IMR-90 (cell line): ENCODE measurements around the gene SAMD4B. TPM values are rescaled to one million over a fixed set of nuclear protein-coding genes. Genes with fewer than 3 reads are reported as not detected.

ENCODE experiments used
- ATAC-seq: fragments of 200-7000 bp; cut with Tn5 transposase; 2 replicates; pipeline ENCODE4 v1.9.1; 2020; ENCODE audit warnings: low read depth, mild to moderate bottlenecking, moderate library complexity
- BruUV-seq: library from RNA; stranded (reverse); fragments of 400-500 nt; replicated peaks from 2 replicates; lab custom pipeline; 2021; lab: Mats Ljungman, UMichigan
- CTCF ChIA-PET: fragments of 300-600 bp; formaldehyde crosslinking; extraction: SDS; loops from one replicate; lab custom pipeline; 2021; ENCODE audit warnings: antibody characterized with exemption; lab: Yijun Ruan, JAX
- POLR2A ChIA-PET: fragments of 300-600 bp; sonication (Branson Sonifier 250); formaldehyde crosslinking; loops from one replicate; lab custom pipeline; 2022; ENCODE audit warnings: antibody characterized with exemption; ENCODE audit not compliant: unreplicated experiment; lab: Charles Lee
- DNase-seq: peaks from one replicate; pipeline ENCODE4 v3.0.0; 2013
- H2AFZ ChIP-seq: replicated peaks from 2 replicates; pipeline ENCODE3; 2013; ENCODE audit warnings: low read length, mild to moderate bottlenecking; ENCODE audit not compliant: poor library complexity
- H2AK5ac ChIP-seq: 2 replicates; pipeline ENCODE4 v1.6.1; 2013; ENCODE audit warnings: low read depth, low read length, inconsistent platforms
- H2AK9ac ChIP-seq: replicated peaks from 2 replicates; pipeline ENCODE3; 2013; ENCODE audit warnings: mild to moderate bottlenecking, low read depth, low read length, moderate library complexity; ENCODE audit not compliant: poor library complexity
- H2BK120ac ChIP-seq: 2 replicates; pipeline ENCODE4 v1.6.1; 2013; ENCODE audit warnings: low read depth, low read length, inconsistent platforms
- H2BK15ac ChIP-seq: 3 replicates; pipeline ENCODE4 v1.6.1; 2013; ENCODE audit warnings: low read depth, low read length, inconsistent platforms
- H2BK20ac ChIP-seq: 2 replicates; pipeline ENCODE4 v1.6.1; 2013; ENCODE audit warnings: low read depth, mild to moderate bottlenecking, inconsistent platforms, low read length, moderate library complexity
- H2BK5ac ChIP-seq: 2 replicates; pipeline ENCODE4 v1.6.1; 2013; ENCODE audit warnings: mild to moderate bottlenecking, low read depth, low read length, inconsistent platforms; ENCODE audit not compliant: poor library complexity, severe bottlenecking
- H3K14ac ChIP-seq: replicated peaks from 2 replicates; pipeline ENCODE4 v1.6.1; 2013; ENCODE audit warnings: low read depth, low read length, inconsistent platforms
- H3K18ac ChIP-seq: 2 replicates; pipeline ENCODE4 v1.6.1; 2013; ENCODE audit warnings: low read depth, low read length, control low read depth
- H3K23ac ChIP-seq: 2 replicates; pipeline ENCODE4 v1.6.1; 2013; ENCODE audit warnings: low read depth, low read length, inconsistent platforms
- H3K27ac ChIP-seq: 2 replicates; pipeline ENCODE4 v1.5.1; 2013; ENCODE audit warnings: mild to moderate bottlenecking, control low read depth, low read length; ENCODE audit not compliant: insufficient read depth
- H3K27me3 ChIP-seq: 2 replicates; pipeline ENCODE4 v1.6.1; 2013; ENCODE audit warnings: low read length; ENCODE audit not compliant: control insufficient read depth, insufficient read depth
- H3K36me3 ChIP-seq: 2 replicates; pipeline ENCODE4 v1.6.1; 2013; ENCODE audit warnings: low read length, mixed read lengths; ENCODE audit not compliant: control insufficient read depth, insufficient read depth
- H3K4ac ChIP-seq: 2 replicates; pipeline ENCODE4 v1.6.1; 2013; ENCODE audit warnings: low read depth, low read length, inconsistent platforms
- H3K4me1 ChIP-seq: 2 replicates; pipeline ENCODE4 v1.6.1; 2013; ENCODE audit warnings: low read length, mixed read lengths; ENCODE audit not compliant: control insufficient read depth, insufficient read depth
- H3K4me2 ChIP-seq: 2 replicates; pipeline ENCODE4 v1.6.1; 2013; ENCODE audit warnings: low read depth, mild to moderate bottlenecking, control low read depth, low read length, moderate library complexity
- H3K4me3 ChIP-seq: 2 replicates; pipeline ENCODE4 v1.5.1; 2013; ENCODE audit warnings: low read depth, mild to moderate bottlenecking, control low read depth, low read length, moderate library complexity; ENCODE audit not compliant: insufficient read depth
- H3K56ac ChIP-seq: 2 replicates; pipeline ENCODE4 v1.6.1; 2013; ENCODE audit warnings: low read length, inconsistent platforms; ENCODE audit not compliant: insufficient read depth; ENCODE audit errors: extremely low read depth
- H3K79me1 ChIP-seq, 2 experiments: 2 replicates each; pipeline ENCODE4 v1.6.1; 2013; ENCODE audit warnings: low read length in 2 of 2, inconsistent platforms in 1 of 2, low read depth in 1 of 2
- H3K9ac ChIP-seq: 2 replicates; pipeline ENCODE4 v1.6.1; 2013; ENCODE audit warnings: low read depth, low read length, control low read depth
- H3K9me1 ChIP-seq: 2 replicates; pipeline ENCODE4 v1.6.1; 2013; ENCODE audit warnings: low read length, inconsistent platforms; ENCODE audit not compliant: insufficient read depth
- H3K9me3 ChIP-seq: 2 replicates; pipeline ENCODE4 v1.6.1; 2013; ENCODE audit warnings: low read length; ENCODE audit not compliant: control insufficient read depth, insufficient read depth
- H4K20me1 ChIP-seq: 2 replicates; pipeline ENCODE4 v1.6.1; 2013; ENCODE audit warnings: low read length, inconsistent platforms; ENCODE audit not compliant: insufficient read depth
- H4K5ac ChIP-seq: 2 replicates; pipeline ENCODE4 v1.6.1; 2013; ENCODE audit warnings: mild to moderate bottlenecking, low read depth, low read length, control low read depth
- H4K8ac ChIP-seq, 2 experiments: 2 replicates each; pipeline ENCODE4 v1.6.1; 2013; ENCODE audit warnings: low read depth in 2 of 2, low read length in 2 of 2, control low read depth in 1 of 2, inconsistent platforms in 1 of 2
- H4K91ac ChIP-seq: 2 replicates; pipeline ENCODE4 v1.6.1; 2013; ENCODE audit warnings: low read depth, low read length, inconsistent platforms; ENCODE audit not compliant: insufficient read depth
- MAZ ChIP-seq: IDR thresholded peaks from 2 replicates; pipeline ENCODE4 v1.6.1; 2012; ENCODE audit warnings: low read depth, mild to moderate bottlenecking, low read length, improper control_type of control experiment, moderate library complexity, borderline replicate concordance
- POLR2A ChIP-seq: IDR thresholded peaks from 2 replicates; pipeline ENCODE4 v1.6.1; 2012; ENCODE audit warnings: mild to moderate bottlenecking, low read depth, low read length
- RAD21 ChIP-seq: IDR thresholded peaks from 2 replicates; pipeline ENCODE4 v1.6.1; 2012; ENCODE audit warnings: low read length, improper control_type of control experiment
- RFX5 ChIP-seq: IDR thresholded peaks from 2 replicates; pipeline ENCODE4 v1.8.0; 2012; ENCODE audit warnings: low read depth, mild to moderate bottlenecking, low read length, moderate library complexity
- WGBS, 2 experiments: methylation state at CpG; one replicate each; pipeline versions ENCODE4 v1.1.5 to v1.1.7; 2013; ENCODE audit warnings: missing lambda C conversion rate in 2 of 2; ENCODE audit not compliant: insufficient read length in 1 of 2; ENCODE audit errors: extremely low coverage in 2 of 2; 5-methylcytosine and 5-hydroxymethylcytosine counted together
- dilution Hi-C: fragments of 300-500 bp; cut with HindIII; formaldehyde crosslinking; loops from one replicate; pipeline ENCODE4 v1.14.3; 2018; ENCODE audit warnings: low sequenced_read_pairs; ENCODE audit not compliant: unreplicated experiment
- in situ Hi-C: fragments of 300-500 bp; cut with MboI; formaldehyde crosslinking; loops from 3 replicates; pipeline ENCODE4 v1.14.3; 2019; ENCODE audit warnings: low sequenced_read_pairs, inconsistent platforms, mixed read lengths
- intact Hi-C: fragments of 100-400 bp; cut with micrococcal nuclease; formaldehyde crosslinking; loops from 2 replicates; pipeline ENCODE4 v1.10.0; 2022
- polyA plus RNA-seq, 3 experiments: library from polyadenylated mRNA; depleted of rRNA; stranded (reverse); fragments of >200 nt; gene quantifications; 2 replicates each; pipeline ENCODE4 v1.2.3, GENCODE V29; 2012; ENCODE audit warnings: low replicate concordance in 1 of 3
- total RNA-seq: library from RNA; depleted of rRNA; stranded (reverse); fragments of >200 nt; gene quantifications from 2 replicates; pipeline ENCODE4 v1.2.3, GENCODE V29; 2012
- TF ChIP-seq, protein P1 (sequence below): conservative IDR thresholded peaks from 2 replicates; pipeline ENCODE4 v1.5.1; 2012; ENCODE audit warnings: mild to moderate bottlenecking, low read depth, low read length, improper control_type of control experiment

SAMD4B gene
- total and polyA plus RNA-seq, 2 of the 4 experiments (the other 2 are of a cell fraction): 18.3 to 97.2 TPM

DNA sequence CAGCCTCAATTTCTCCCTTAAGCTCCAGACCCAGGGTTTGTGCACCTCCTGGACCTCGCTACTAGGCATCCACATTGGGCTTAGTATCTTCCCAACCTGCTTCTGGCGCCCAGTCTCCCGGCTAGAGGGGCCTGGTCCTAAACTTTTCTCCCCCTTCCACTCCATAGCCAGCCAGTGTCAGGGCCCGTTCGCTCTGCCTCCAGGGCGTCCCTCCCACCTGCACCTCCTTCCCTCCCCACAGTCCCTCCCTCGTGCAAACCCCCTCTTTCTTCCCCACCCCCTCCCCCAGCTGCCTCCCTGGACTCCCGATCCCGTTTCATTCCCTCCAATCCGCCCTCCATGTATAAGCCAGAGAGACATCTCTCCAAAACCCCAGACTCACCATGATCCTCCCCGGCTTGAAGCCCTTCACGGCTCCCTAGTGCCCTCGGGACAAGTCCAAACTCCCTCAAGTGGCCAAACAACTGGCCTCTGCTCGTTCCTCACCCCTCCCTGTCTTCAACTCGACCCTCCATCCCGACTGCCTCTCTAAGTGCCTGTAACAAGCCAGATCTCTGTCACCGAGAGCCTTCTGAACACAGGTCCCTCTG is 997 bp upstream of the SAMD4B start:
- H3K9me1 ChIP-seq: peaks cover 12% of the 10 kb centered on the region
- peak overlapping the region; percentile 95 for H2AK5ac ChIP-seq
- peak overlapping the region; percentile 58 for H3K4me2 ChIP-seq
- H2BK20ac ChIP-seq: no peak overlapping the region
- H3K27me3 ChIP-seq: no peaks in the 10 kb centered on the region
- no peak for DNase-seq
- peak overlapping the region; percentile 88 for H3K56ac ChIP-seq
- peak overlapping the region; percentile 49 for H4K5ac ChIP-seq
- H3K36me3 ChIP-seq: 0 out of 2 replicates have a peak, but pooled peaks cover 1% of the 10 kb centered on the region
- H3K9ac ChIP-seq: peak overlapping the region; percentile 94
- H4K91ac ChIP-seq: peak overlapping the region; percentile 79
- H3K9me3 ChIP-seq: no peaks in the 10 kb centered on the region
- dilution Hi-C loops (no loop called here), in situ Hi-C loops (no loop called here), intact Hi-C loops (loop anchor here (5.0 kb wide), 1 partner anchor 219 kb away; no protein-coding TSS in a partner anchor)
- peak overlapping the region; percentile 85 to 99 for H4K8ac ChIP-seq
- H3K27ac ChIP-seq: peak overlapping the region; percentile 84
- H3K4me3 ChIP-seq: peak overlapping the region; percentile 78
- TF ChIP-seq RAD21 (peak; percentile 20), POLR2A (no peak), RFX5 (no peak), MAZ (0 out of 2 replicates have a peak, but pooled peaks have one; percentile 46)
- TF ChIP-seq, protein P1, sequence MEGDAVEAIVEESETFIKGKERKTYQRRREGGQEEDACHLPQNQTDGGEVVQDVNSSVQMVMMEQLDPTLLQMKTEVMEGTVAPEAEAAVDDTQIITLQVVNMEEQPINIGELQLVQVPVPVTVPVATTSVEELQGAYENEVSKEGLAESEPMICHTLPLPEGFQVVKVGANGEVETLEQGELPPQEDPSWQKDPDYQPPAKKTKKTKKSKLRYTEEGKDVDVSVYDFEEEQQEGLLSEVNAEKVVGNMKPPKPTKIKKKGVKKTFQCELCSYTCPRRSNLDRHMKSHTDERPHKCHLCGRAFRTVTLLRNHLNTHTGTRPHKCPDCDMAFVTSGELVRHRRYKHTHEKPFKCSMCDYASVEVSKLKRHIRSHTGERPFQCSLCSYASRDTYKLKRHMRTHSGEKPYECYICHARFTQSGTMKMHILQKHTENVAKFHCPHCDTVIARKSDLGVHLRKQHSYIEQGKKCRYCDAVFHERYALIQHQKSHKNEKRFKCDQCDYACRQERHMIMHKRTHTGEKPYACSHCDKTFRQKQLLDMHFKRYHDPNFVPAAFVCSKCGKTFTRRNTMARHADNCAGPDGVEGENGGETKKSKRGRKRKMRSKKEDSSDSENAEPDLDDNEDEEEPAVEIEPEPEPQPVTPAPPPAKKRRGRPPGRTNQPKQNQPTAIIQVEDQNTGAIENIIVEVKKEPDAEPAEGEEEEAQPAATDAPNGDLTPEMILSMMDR: peak; percentile 11; the same call in 1 of the 2 replicates
- H2BK5ac ChIP-seq: peak overlapping the region; percentile 84
- H2BK120ac ChIP-seq: peak overlapping the region; percentile 72
- peak overlapping the region; percentile 98 for H2AFZ ChIP-seq
- H3K79me1 ChIP-seq: peaks cover 18 to 50% of the 10 kb centered on the region in 2 experiments; a peak in 3 of 4 replicates
- H4K20me1 ChIP-seq: peaks cover 20% of the 10 kb centered on the region; the same call in 1 of the 2 replicates
- H3K14ac ChIP-seq: peak overlapping the region; percentile 98
- H2AK9ac ChIP-seq: peak overlapping the region; percentile 81
- WGBS, 2 experiments: 0% methylated on average over 14 of the region's 17 CpGs; no CpG with 5 or more reads in 1 of the 2 experiments
- ATAC-seq: peak; percentile 2
- peak overlapping the region; percentile 42; the same call in 1 of the 3 replicates for H2BK15ac ChIP-seq
- peak overlapping the region; percentile 98 for H3K4ac ChIP-seq
- ChIA-PET CTCF (no interaction called here), POLR2A (interaction anchor here (1.3 kb wide), 1 partner anchor 95 kb away, joined by 4 read pairs; the partner anchor contains the start of gene RPS16)
- no TSS peak for BruUV-seq
- H3K18ac ChIP-seq: peak overlapping the region; percentile 71; the same call in 1 of the 2 replicates
- H3K23ac ChIP-seq: peak overlapping the region; percentile 97
- H3K4me1 ChIP-seq: peaks cover 11% of the 10 kb centered on the region
